DND-41 (cell line): ENCODE data around the gene C11orf24.

Experiments
- ATAC-seq: fragments of 200-7000 bp; cut with Tn5 transposase; 3 replicates; pipeline ENCODE4 v1.9.1; 2021; ENCODE audit warnings: low read depth; ENCODE audit not compliant: insufficient read depth
- DNase-seq: peaks from one replicate; pipeline ENCODE4 v3.0.0-alpha.2; 2020
- H2AFZ ChIP-seq: 2 replicates; pipeline ENCODE4 v1.6.0; 2012; ENCODE audit warnings: low read depth, low read length
- H3K27ac ChIP-seq: 2 replicates; pipeline ENCODE4 v1.5.1; 2012; ENCODE audit warnings: low read length, inconsistent platforms
- H3K27me3 ChIP-seq: fragments of 200-600 bp; sonication (generic); 2 replicates; pipeline ENCODE4 v1.6.0; 2012; ENCODE audit warnings: low read length, mild to moderate bottlenecking, inconsistent platforms; ENCODE audit not compliant: insufficient read depth, poor library complexity
- H3K36me3 ChIP-seq: 2 replicates; pipeline ENCODE4 v1.5.1; 2012; ENCODE audit warnings: low read length, inconsistent platforms; ENCODE audit not compliant: insufficient read depth
- H3K4me1 ChIP-seq: 2 replicates; pipeline ENCODE4 v1.5.1; 2012; ENCODE audit warnings: mild to moderate bottlenecking, low read length; ENCODE audit not compliant: insufficient read depth
- H3K4me2 ChIP-seq: 2 replicates; pipeline ENCODE4 v1.6.0; 2012; ENCODE audit warnings: mild to moderate bottlenecking, moderate library complexity, low read length, inconsistent platforms; ENCODE audit not compliant: insufficient read depth
- H3K4me3 ChIP-seq, 2 experiments: fragments of 200-600 bp in 1 of 2; shearing (Covaris generic) in 1 of 2; 2 replicates each; pipeline ENCODE4 v1.5.1; 2012 to 2016; ENCODE audit warnings: inconsistent platforms in 2 of 2, low read length in 2 of 2, mild to moderate bottlenecking in 2 of 2, low read depth in 1 of 2, moderate library complexity in 1 of 2
- H3K79me2 ChIP-seq: 2 replicates; pipeline ENCODE4 v1.6.0; 2012; ENCODE audit warnings: low read length, inconsistent platforms; ENCODE audit not compliant: insufficient read depth
- H3K9ac ChIP-seq: 2 replicates; pipeline ENCODE4 v1.6.0; 2012; ENCODE audit warnings: low read depth, mild to moderate bottlenecking, inconsistent platforms, low read length, moderate library complexity
- H3K9me3 ChIP-seq: 2 replicates; pipeline ENCODE4 v1.5.1; 2012; ENCODE audit warnings: low read length, moderate library complexity, mild to moderate bottlenecking, inconsistent platforms; ENCODE audit not compliant: insufficient read depth, severe bottlenecking
- H4K20me1 ChIP-seq: 2 replicates; pipeline ENCODE4 v1.6.0; 2012; ENCODE audit warnings: low read length; ENCODE audit not compliant: insufficient read depth
- EZH2 ChIP-seq: IDR thresholded peaks from 3 replicates; pipeline ENCODE4 v1.6.1; 2012; ENCODE audit warnings: borderline replicate concordance, low read depth, mild to moderate bottlenecking, moderate library complexity, low read length, inconsistent platforms; ENCODE audit not compliant: severe bottlenecking
- TF ChIP-seq, protein P1 (sequence below): IDR thresholded peaks from 2 replicates; pipeline ENCODE4 v1.5.1; 2012; ENCODE audit warnings: borderline replicate concordance, low read length, moderate library complexity, mild to moderate bottlenecking; ENCODE audit not compliant: poor library complexity, severe bottlenecking; ENCODE audit errors: extremely low read depth

Gene C11orf24

GRCh38 chr11:68212421-68213134 is 59.2 kb downstream of the C11orf24 start:
- Histone ChIP-seq H3K4me3 (peak overlapping the region; percentile 89 to 95), H4K20me1 (peaks cover 34% of the 10 kb centered on the region), H3K4me2 (peak overlapping the region; percentile 86), H3K79me2 (peaks cover 50% of the 10 kb centered on the region), H3K4me1 (peaks cover 41% of the 10 kb centered on the region), H3K27me3 (no peaks in the 10 kb centered on the region), H3K36me3 (no peaks in the 10 kb centered on the region; the same call in 1 of the 2 replicates), H2AFZ (peak overlapping the region; percentile 83), H3K9ac (peak overlapping the region; percentile 82), H3K27ac (peak overlapping the region; percentile 78), H3K9me3 (no peaks in the 10 kb centered on the region)
- ATAC-seq: peak; percentile 59
- peak; percentile 71 for DNase-seq
- no peak for TF ChIP-seq EZH2
- TF ChIP-seq, protein P1, sequence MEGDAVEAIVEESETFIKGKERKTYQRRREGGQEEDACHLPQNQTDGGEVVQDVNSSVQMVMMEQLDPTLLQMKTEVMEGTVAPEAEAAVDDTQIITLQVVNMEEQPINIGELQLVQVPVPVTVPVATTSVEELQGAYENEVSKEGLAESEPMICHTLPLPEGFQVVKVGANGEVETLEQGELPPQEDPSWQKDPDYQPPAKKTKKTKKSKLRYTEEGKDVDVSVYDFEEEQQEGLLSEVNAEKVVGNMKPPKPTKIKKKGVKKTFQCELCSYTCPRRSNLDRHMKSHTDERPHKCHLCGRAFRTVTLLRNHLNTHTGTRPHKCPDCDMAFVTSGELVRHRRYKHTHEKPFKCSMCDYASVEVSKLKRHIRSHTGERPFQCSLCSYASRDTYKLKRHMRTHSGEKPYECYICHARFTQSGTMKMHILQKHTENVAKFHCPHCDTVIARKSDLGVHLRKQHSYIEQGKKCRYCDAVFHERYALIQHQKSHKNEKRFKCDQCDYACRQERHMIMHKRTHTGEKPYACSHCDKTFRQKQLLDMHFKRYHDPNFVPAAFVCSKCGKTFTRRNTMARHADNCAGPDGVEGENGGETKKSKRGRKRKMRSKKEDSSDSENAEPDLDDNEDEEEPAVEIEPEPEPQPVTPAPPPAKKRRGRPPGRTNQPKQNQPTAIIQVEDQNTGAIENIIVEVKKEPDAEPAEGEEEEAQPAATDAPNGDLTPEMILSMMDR: no peak

GRCh38 chr11:68211546-68211945 is 60.2 kb downstream of the C11orf24 start:
- H3K79me2 ChIP-seq: peaks cover 59% of the 10 kb centered on the region
- no peaks in the 10 kb centered on the region for H3K9me3 ChIP-seq
- TF ChIP-seq, protein P1: no peak
- TF ChIP-seq EZH2: no peak
- H3K4me3 ChIP-seq: peak overlapping the region; percentile 89 to 95; a peak in 3 of 4 replicates
- H3K36me3 ChIP-seq: no peaks in the 10 kb centered on the region; the same call in 1 of the 2 replicates
- no peaks in the 10 kb centered on the region for H3K27me3 ChIP-seq
- peaks cover 34% of the 10 kb centered on the region for H4K20me1 ChIP-seq
- peak overlapping the region; percentile 82; the same call in 1 of the 2 replicates for H3K9ac ChIP-seq
- DNase-seq: no peak
- no peak for ATAC-seq
- H3K27ac ChIP-seq: no peak overlapping the region
- peaks cover 41% of the 10 kb centered on the region for H3K4me1 ChIP-seq
- peak overlapping the region; percentile 86 for H3K4me2 ChIP-seq
- H2AFZ ChIP-seq: no peak overlapping the region
